Spleen (tissue), 7 donors: Measurements from ENCODE around the gene RIOX2.

Experiments
- CTCF ChIP-seq, 11 experiments: fragments of 200-600 bp in 7 of 11; fragments of 450-650 bp in 4 of 11; sonication (generic) in 4 of 11; IDR thresholded peaks in 8 of 11; conservative IDR thresholded peaks in 3 of 11; 1 replicate in 7 of 11; 2 replicates in 4 of 11; pipeline versions ENCODE4 v1.4.0 to v1.8.0; 2016 to 2021; ENCODE audit warnings: antibody characterized with exemption in 11 of 11, inconsistent platforms in 4 of 11, mild to moderate bottlenecking in 1 of 11
- POLR2A ChIP-seq, 3 donors: fragments of 450-650 bp; IDR thresholded peaks; one replicate each; pipeline ENCODE4 v1.5.1; 2017; ENCODE audit warnings: antibody characterized with exemption in 3 of 3, mild to moderate bottlenecking in 1 of 3
- POLR2AphosphoS5 ChIP-seq, 3 donors: sonication (generic); formaldehyde crosslinking; IDR thresholded peaks; one replicate each; pipeline ENCODE4 v1.5.1; 2017; ENCODE audit warnings: antibody characterized with exemption in 3 of 3
- donor health status: DM: no; HTN: no; CAD: no; lungs with moderate emphysema.
- donor health status: DM: no; HTN: no; CAD: no.
- donor health status: DM: no; HTN: no; CAD: no.

DNA sequence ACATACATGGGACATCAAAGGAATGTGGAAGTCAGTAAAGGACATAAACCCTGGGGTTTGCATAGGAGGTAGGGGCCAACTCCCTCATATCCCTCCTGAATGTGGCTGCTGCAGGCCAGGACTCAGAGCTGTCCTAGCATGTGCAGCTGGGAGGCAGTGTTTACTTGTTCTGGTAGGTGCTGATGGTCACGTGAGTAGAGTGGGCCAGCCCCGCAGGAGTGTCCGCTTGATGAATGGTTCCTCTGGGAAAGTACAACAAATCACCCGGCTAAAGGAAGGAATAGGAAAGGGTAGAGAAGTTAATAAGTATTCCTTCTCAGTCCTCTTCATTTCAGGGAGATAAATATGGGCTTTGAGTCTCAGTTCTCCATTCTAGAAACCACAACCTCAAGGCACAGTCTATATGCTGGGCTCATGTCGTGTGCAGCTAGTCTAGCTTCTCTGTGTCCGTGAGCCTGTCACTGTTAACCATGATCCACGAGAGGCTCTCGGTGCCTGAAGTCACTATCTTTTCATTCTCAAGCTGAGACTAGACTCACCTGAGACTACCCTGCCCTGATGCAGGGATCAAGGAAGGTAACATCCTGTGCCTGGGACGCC, 17.9 kb downstream of the RIOX2 start:
- TF ChIP-seq CTCF (IDR thresholded peaks at IDR 0.05 in 8 of 11, conservative IDR thresholded peaks at IDR 0.05 in 3 of 11) (no peak), POLR2A (IDR thresholded peaks at IDR 0.05) (no peak), POLR2AphosphoS5 (IDR thresholded peaks at IDR 0.05) (no peak)
